Endothelial cell (in vitro differentiated cells): ENCODE results near the gene STX8. TPM values are rescaled to one million over a fixed set of nuclear protein-coding genes. Genes with fewer than 3 reads are reported as not detected.

ENCODE experiments used
- DNase-seq: peaks from one replicate; pipeline ENCODE4 v3.0.0; 2021; ENCODE audit warnings: low spot score
- H3K27ac Mint-ChIP-seq: one replicate; pipeline ENCODE4 v1.8.0; 2021; ENCODE audit warnings: mixed read lengths, inconsistent platforms; ENCODE audit not compliant: unreplicated experiment
- H3K27me3 Mint-ChIP-seq: one replicate; pipeline ENCODE4 v1.8.0; 2021; ENCODE audit warnings: mild to moderate bottlenecking, moderate library complexity, mixed read lengths, inconsistent platforms; ENCODE audit not compliant: unreplicated experiment
- H3K36me3 Mint-ChIP-seq: one replicate; pipeline ENCODE4 v1.8.0; 2021; ENCODE audit warnings: mild to moderate bottlenecking, low read depth, mixed read lengths, inconsistent platforms; ENCODE audit not compliant: unreplicated experiment
- H3K4me1 Mint-ChIP-seq: one replicate; pipeline ENCODE4 v1.8.0; 2021; ENCODE audit warnings: mild to moderate bottlenecking, mixed read lengths, inconsistent platforms; ENCODE audit not compliant: unreplicated experiment
- H3K4me3 Mint-ChIP-seq: one replicate; pipeline ENCODE4 v1.8.0; 2021; ENCODE audit warnings: mild to moderate bottlenecking, mixed read lengths, inconsistent platforms; ENCODE audit not compliant: unreplicated experiment
- H3K9me3 Mint-ChIP-seq: one replicate; pipeline ENCODE4 v1.8.0; 2021; ENCODE audit warnings: mixed read lengths, inconsistent platforms; ENCODE audit not compliant: unreplicated experiment
- total RNA-seq: library from RNA; stranded (reverse); fragmentation: NEBNext Ultra II Directional; extraction: Animal tissue kit (Norgen Biotek cat#: 25700); gene quantifications from one replicate; pipeline ENCODE4 v1.2.1, GENCODE V29; 2021; ENCODE audit not compliant: unreplicated experiment
- TF ChIP-seq, protein P1 (sequence below): fragments of 200-600 bp; sonication (generic); IDR thresholded peaks from one replicate; pipeline ENCODE4 v1.5.0; 2021; ENCODE audit warnings: antibody characterized with exemption; ENCODE audit not compliant: unreplicated experiment

STX8 gene
- total RNA-seq, 1 donor from 2014 or later, result 49.2 TPM

GRCh38 chr17:9538626-9539025 lies 37.0 kb downstream of the STX8 start:
- H3K27me3 Mint-ChIP-seq, result no peaks in the 10 kb centered on the region
- no peaks in the 10 kb centered on the region for H3K4me1 Mint-ChIP-seq
- TF ChIP-seq, protein P1, sequence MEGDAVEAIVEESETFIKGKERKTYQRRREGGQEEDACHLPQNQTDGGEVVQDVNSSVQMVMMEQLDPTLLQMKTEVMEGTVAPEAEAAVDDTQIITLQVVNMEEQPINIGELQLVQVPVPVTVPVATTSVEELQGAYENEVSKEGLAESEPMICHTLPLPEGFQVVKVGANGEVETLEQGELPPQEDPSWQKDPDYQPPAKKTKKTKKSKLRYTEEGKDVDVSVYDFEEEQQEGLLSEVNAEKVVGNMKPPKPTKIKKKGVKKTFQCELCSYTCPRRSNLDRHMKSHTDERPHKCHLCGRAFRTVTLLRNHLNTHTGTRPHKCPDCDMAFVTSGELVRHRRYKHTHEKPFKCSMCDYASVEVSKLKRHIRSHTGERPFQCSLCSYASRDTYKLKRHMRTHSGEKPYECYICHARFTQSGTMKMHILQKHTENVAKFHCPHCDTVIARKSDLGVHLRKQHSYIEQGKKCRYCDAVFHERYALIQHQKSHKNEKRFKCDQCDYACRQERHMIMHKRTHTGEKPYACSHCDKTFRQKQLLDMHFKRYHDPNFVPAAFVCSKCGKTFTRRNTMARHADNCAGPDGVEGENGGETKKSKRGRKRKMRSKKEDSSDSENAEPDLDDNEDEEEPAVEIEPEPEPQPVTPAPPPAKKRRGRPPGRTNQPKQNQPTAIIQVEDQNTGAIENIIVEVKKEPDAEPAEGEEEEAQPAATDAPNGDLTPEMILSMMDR, result no peak
- no peak overlapping the region for H3K27ac Mint-ChIP-seq
- H3K36me3 Mint-ChIP-seq, result peaks cover 11% of the 10 kb centered on the region
- no peak for DNase-seq
- no peaks in the 10 kb centered on the region for H3K9me3 Mint-ChIP-seq
- no peak overlapping the region for H3K4me3 Mint-ChIP-seq

DNA sequence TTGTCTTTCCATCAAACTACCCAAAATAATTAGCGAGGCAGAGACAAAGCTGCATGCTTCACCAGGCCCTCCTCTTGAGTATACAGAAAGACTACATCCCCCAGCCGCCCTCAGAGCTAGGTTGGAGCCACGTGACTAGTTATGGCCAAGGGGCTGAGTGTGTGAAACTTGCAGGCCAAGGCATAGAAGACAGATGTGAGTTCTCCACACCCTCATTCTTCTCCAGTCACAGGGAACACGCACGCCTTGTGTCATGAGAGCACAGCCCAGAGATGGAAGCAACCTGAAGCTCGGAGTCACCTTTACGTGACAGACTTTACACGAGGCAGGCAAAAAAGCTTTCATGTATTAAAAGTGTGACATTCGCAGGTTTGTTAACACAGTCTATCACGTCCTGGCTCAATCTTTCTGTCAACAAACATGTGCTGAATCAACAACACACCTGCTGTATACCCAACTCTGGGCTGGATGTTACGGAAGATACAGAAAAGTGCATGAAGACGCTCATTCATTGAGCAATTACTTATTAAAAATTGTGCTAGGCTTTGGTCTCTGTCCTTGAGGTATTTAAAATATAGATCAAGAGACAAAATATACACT lies 38.3 kb downstream of the STX8 start:
- H3K36me3 Mint-ChIP-seq, result peaks cover 8% of the 10 kb centered on the region
- TF ChIP-seq, protein P1, result no peak
- H3K4me3 Mint-ChIP-seq, result no peak overlapping the region
- H3K9me3 Mint-ChIP-seq, result no peaks in the 10 kb centered on the region
- no peak for DNase-seq
- no peak overlapping the region for H3K27ac Mint-ChIP-seq
- H3K27me3 Mint-ChIP-seq, result no peaks in the 10 kb centered on the region
- H3K4me1 Mint-ChIP-seq, result no peaks in the 10 kb centered on the region

DNA sequence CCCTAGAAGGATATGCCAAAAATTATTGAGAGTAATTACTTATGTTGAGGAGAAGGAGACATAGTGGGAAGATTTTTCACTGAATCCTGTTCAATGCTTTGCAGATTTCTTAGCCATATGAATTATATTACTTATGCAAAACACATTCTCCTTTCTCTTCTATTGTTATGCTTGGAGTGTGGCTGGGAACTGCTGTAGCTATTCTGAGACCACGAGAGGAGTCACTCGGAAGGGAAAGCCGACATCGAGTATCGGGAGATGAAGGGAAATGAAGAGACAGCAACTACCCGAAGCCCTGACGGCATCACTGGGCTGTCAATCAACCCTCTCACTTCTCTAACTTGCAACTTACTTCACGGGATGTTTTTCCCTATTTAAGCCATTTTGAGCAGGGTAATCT lies 39.6 kb downstream of the STX8 start:
- Mint-ChIP-seq H3K9me3 (no peaks in the 10 kb centered on the region), H3K27ac (no peak overlapping the region), H3K27me3 (no peaks in the 10 kb centered on the region), H3K36me3 (peaks cover 7% of the 10 kb centered on the region), H3K4me3 (no peak overlapping the region), H3K4me1 (no peaks in the 10 kb centered on the region)
- DNase-seq, result no peak
- TF ChIP-seq, protein P1, result no peak

DNA sequence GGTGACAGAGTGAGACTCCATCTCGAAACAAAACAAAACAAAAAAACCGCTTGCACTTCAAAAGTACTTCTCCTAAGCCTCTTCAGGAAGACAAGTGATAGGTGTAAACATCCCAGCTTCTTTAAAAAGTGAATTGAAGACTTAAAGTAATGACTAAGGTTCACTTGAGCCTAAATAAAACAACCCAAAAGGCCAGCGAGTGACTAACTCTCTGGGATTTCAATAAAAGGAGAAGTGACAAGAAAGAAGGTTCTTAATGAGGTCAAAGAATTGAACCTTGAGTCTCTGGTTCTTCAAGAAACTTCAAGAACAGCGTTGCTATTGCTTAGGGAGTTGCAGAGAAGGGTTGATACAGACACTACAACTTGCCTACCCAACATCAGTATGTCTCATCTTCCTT lies 42.2 kb downstream of the STX8 start:
- H3K4me1 Mint-ChIP-seq, result no peaks in the 10 kb centered on the region
- no peak for DNase-seq

DNA sequence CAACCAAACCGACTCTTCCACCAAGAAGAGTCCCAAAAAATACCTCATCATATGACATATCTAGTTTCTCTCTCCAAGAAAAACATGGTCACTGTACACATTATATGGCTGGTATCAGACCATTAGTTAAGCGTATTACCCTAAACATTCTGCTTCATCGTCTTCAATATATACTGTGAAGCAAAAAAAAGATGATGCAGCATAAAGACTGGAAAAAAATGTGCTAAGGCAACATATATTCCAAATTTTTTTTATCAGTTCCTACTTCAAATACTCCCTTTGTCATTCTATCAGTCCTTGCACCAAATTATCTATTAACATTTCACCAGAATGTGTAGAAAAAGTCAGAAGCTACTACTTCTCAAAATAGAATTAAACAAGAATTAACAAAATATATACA lies 42.9 kb downstream of the STX8 start:
- no peak overlapping the region for H3K27ac Mint-ChIP-seq
- H3K4me1 Mint-ChIP-seq, result no peaks in the 10 kb centered on the region
- DNase-seq, result no peak
- H3K4me3 Mint-ChIP-seq, result no peak overlapping the region
- peaks cover 2% of the 10 kb centered on the region for H3K27me3 Mint-ChIP-seq
- H3K36me3 Mint-ChIP-seq, result no peaks in the 10 kb centered on the region
- no peaks in the 10 kb centered on the region for H3K9me3 Mint-ChIP-seq
- TF ChIP-seq, protein P1, result no peak

More for the DNA sequence above, 42.2 kb downstream of the STX8 start:
- TF ChIP-seq, protein P1, result no peak
- Mint-ChIP-seq H3K36me3 (no peaks in the 10 kb centered on the region), H3K9me3 (no peaks in the 10 kb centered on the region), H3K4me3 (no peak overlapping the region), H3K27me3 (peaks cover under 1% of the 10 kb centered on the region), H3K27ac (no peak overlapping the region)
